SJCRH30 (cell line): ENCODE data around the gene MAPK4. TPM values are rescaled to one million over a fixed set of nuclear protein-coding genes. Genes with fewer than 3 reads are reported as not detected.

ENCODE experiments used
- DNase-seq, 2 experiments: peaks; one replicate each; pipeline ENCODE4 v3.0.0-alpha.2; 2015 to 2020
- H3K27ac ChIP-seq: fragments of 250-450 bp; sonication (Bioruptor Pico); 2 replicates; pipeline ENCODE4 v1.5.1; 2020; ENCODE audit warnings: mild to moderate bottlenecking, moderate library complexity
- H3K27me3 ChIP-seq: fragments of 250-450 bp; sonication (Bioruptor Pico); 2 replicates; pipeline ENCODE4 v1.5.1; 2020; ENCODE audit warnings: mild to moderate bottlenecking, moderate library complexity
- H3K36me3 ChIP-seq: fragments of 250-450 bp; sonication (Bioruptor Pico); 2 replicates; pipeline ENCODE4 v1.5.1; 2020; ENCODE audit warnings: mild to moderate bottlenecking, moderate library complexity
- H3K4me1 ChIP-seq: fragments of 250-450 bp; sonication (Bioruptor Pico); 2 replicates; pipeline ENCODE4 v1.5.1; 2020; ENCODE audit warnings: mild to moderate bottlenecking, moderate library complexity
- H3K4me3 ChIP-seq: fragments of 250-450 bp; sonication (Bioruptor Pico); 2 replicates; pipeline ENCODE4 v1.5.1; 2020; ENCODE audit warnings: mild to moderate bottlenecking, moderate library complexity
- H3K9me3 ChIP-seq: fragments of 250-450 bp; sonication (Bioruptor Pico); replicated peaks from 2 replicates; pipeline ENCODE4 v1.5.1; 2020; ENCODE audit warnings: mild to moderate bottlenecking, moderate library complexity
- total RNA-seq: library from RNA; depleted of rRNA; stranded (reverse); fragments of >200 nt; shearing (Covaris generic); gene quantifications from 2 replicates; pipeline ENCODE4 v1.2.3, GENCODE V29; 2014

Gene MAPK4
- total RNA-seq, 1 experiment from 2014 or later = not detected

DNA sequence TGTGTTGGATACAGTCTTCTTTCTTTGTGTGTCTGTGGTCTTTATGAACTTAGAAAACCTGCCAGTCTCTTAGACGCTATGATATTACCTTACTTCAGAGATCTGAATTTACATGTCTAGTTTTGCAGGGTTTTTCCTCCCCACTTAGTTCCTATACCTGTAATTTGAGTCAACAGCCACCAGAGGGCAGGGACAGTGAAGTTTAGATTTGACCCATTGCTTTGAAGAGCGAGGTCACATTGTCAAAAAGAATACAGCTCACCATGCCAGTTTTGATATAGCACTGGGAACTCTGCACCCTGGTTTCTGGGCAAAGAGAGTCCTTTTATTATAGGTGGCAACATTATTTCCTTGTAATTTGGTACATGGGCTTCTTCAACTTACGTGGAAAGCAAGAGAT lies 102.3 kb downstream of the MAPK4 start:
- DNase-seq = peak; percentile 6 to 57

DNA sequence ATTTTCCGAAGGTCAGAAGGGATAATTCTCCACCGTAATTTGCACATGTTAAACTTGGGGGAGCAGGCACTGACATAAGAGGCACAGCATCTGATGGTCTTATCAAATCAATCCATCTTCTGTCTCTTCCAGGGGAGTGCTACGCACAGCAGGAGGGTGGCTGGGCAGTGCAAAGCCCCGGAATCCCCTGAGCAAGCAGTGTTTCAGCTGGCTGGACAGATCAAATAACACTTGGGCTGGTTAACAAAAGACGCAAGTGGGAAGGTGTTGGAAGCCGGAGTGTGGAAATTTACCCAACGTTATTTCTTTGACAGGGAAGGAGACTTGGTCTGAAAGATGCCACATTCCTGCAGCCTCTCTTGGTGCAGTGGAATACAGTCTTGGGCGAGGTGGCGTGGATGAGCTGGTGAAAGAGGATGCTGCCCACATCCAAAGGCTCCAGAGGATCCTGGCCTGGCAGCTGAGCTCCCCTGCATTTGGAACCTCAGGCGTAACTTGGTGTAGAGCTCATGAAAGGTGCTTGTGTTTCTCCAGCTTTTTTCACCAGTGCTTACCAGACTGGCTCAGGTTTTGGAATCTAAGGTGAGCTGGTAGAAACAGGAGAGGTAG lies 103.0 kb downstream of the MAPK4 start:
- H3K4me3 ChIP-seq = no peak overlapping the region
- no peaks in the 10 kb centered on the region for H3K27me3 ChIP-seq
- H3K27ac ChIP-seq = no peak overlapping the region
- H3K36me3 ChIP-seq = no peaks in the 10 kb centered on the region
- DNase-seq = peak in 1 of 2 experiments; percentile 10
- no peaks in the 10 kb centered on the region for H3K4me1 ChIP-seq
- H3K9me3 ChIP-seq = no peaks in the 10 kb centered on the region

More for the DNA sequence above, 102.3 kb downstream of the MAPK4 start:
- Histone ChIP-seq H3K27me3 (no peaks in the 10 kb centered on the region), H3K36me3 (no peaks in the 10 kb centered on the region), H3K9me3 (no peaks in the 10 kb centered on the region), H3K27ac (no peak overlapping the region), H3K4me3 (no peak overlapping the region), H3K4me1 (peaks cover 3% of the 10 kb centered on the region)

DNA sequence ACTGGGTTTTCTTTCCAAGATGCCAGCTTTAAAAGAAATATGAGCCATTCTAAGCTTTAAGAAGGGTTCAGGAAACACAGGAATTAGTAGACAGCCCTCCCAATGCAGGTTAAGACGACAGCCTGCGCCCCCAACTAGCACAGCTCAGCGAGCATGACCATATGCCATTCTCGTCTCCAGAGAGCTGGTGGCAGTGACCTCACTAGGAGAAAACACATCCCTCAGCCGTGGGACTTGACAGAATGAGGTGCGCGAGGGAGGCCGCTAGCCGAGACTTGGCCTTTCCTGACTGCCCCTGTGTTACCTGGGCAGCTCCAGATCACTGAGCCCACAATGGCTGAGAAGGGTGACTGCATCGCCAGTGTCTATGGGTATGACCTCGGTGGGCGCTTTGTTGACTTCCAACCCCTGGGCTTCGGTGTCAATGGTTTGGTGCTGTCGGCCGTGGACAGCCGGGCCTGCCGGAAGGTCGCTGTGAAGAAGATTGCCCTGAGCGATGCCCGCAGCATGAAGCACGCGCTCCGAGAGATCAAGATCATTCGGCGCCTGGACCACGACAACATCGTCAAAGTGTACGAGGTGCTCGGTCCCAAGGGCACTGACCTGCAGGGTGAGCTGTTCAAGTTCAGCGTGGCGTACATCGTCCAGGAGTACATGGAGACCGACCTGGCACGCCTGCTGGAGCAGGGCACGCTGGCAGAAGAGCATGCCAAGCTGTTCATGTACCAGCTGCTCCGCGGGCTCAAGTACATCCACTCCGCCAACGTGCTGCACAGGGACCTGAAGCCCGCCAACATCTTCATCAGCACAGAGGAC lies 103.9 kb downstream of the MAPK4 start:
- no peaks in the 10 kb centered on the region for H3K9me3 ChIP-seq
- no peaks in the 10 kb centered on the region for H3K4me1 ChIP-seq
- no peak for DNase-seq
- H3K27me3 ChIP-seq = no peaks in the 10 kb centered on the region
- H3K36me3 ChIP-seq = no peaks in the 10 kb centered on the region
- H3K27ac ChIP-seq = no peak overlapping the region
- no peak overlapping the region for H3K4me3 ChIP-seq

DNA sequence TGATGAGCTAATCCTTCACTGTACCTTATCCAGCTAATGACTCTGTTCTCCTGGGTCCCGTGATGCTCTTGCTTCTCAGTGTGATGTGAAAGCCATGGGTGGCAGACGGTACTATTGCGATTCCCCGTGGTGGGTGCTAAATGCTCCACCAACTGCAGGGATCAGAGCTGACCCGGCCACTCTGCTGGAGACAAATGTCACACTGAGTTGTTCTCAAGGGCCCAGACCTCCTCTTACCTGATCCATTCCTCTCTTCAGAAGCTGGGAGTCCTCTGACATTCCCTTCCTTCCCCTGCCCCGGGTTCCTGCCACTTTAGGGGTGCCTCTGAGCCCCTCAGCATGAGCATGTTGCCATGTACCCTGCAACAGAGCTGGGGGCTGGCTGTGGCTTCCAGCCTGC lies 105.1 kb downstream of the MAPK4 start:
- H3K9me3 ChIP-seq = no peaks in the 10 kb centered on the region
- no peaks in the 10 kb centered on the region for H3K4me1 ChIP-seq
- no peaks in the 10 kb centered on the region for H3K27me3 ChIP-seq
- H3K4me3 ChIP-seq = no peak overlapping the region
- H3K36me3 ChIP-seq = no peaks in the 10 kb centered on the region
- no peak for DNase-seq
- no peak overlapping the region for H3K27ac ChIP-seq

DNA sequence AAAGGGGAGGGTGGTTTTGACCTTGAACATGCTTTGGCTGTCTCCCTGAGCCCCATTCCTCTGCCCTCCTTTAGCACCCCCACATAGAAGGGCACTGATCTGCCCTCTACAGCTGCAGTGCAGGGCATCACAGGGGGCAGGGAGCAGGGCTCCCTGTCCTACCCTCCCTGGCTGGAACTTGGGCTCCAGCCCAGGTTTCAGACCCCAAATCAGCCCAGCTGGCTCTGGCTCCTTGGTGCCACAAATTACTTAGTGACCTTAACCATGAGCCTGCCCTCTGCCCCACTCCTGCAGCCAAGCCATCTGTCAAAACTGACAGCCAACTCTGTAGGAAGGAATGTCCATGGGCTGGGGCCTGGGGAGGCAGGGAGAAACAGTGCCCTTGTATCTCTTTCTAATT lies 105.6 kb downstream of the MAPK4 start:
- no peak overlapping the region for H3K27ac ChIP-seq
- H3K36me3 ChIP-seq = no peaks in the 10 kb centered on the region
- DNase-seq = no peak
- no peaks in the 10 kb centered on the region for H3K4me1 ChIP-seq
- no peak overlapping the region for H3K4me3 ChIP-seq
- no peaks in the 10 kb centered on the region for H3K9me3 ChIP-seq
- H3K27me3 ChIP-seq = no peaks in the 10 kb centered on the region

DNA sequence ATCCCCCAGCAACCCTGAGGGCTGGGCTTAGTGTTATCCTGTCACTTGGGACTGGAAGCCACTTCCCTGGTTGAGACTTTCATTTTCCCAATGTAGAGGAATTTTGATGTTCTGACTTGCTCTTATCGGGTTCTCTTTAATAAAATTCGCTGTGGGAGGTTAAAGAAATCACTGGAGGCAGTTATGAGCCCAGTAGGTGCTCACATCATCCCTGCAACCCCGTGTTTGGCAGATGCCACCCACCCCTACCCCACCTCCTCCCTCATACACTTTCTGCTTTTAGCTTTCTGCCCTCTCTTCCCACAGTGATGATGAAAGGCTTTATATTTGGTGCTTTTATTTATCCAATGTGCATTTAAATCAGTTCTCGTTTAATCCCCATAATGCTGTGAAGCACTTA lies 106.6 kb downstream of the MAPK4 start:
- Histone ChIP-seq H3K27ac (no peak overlapping the region), H3K4me3 (no peak overlapping the region), H3K4me1 (no peaks in the 10 kb centered on the region), H3K27me3 (no peaks in the 10 kb centered on the region), H3K9me3 (no peaks in the 10 kb centered on the region), H3K36me3 (no peaks in the 10 kb centered on the region)
- no peak for DNase-seq

DNA sequence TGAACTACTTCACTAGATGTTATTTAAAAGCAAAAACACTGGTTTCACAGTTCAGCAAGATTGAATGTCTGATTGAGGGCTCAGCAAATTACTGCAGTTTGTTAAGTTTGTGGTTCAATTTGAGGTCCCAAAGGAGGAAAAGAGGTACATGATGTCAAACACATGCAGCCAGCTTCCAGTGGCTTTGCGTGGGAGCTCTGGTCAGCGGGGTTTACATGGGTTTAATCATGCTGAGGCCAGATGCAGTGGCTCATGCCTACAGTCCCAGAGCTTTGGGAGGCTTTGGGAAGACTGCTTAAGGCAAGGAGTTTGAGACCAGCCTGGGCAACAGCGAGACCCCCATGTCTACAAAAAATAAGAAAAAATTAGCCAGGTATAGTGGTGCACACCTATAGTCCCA lies 111.5 kb downstream of the MAPK4 start:
- no peaks in the 10 kb centered on the region for H3K4me1 ChIP-seq
- DNase-seq = no peak
- no peak overlapping the region for H3K4me3 ChIP-seq
- H3K27me3 ChIP-seq = no peaks in the 10 kb centered on the region
- H3K9me3 ChIP-seq = no peaks in the 10 kb centered on the region
- H3K27ac ChIP-seq = no peak overlapping the region
- H3K36me3 ChIP-seq = no peaks in the 10 kb centered on the region

DNA sequence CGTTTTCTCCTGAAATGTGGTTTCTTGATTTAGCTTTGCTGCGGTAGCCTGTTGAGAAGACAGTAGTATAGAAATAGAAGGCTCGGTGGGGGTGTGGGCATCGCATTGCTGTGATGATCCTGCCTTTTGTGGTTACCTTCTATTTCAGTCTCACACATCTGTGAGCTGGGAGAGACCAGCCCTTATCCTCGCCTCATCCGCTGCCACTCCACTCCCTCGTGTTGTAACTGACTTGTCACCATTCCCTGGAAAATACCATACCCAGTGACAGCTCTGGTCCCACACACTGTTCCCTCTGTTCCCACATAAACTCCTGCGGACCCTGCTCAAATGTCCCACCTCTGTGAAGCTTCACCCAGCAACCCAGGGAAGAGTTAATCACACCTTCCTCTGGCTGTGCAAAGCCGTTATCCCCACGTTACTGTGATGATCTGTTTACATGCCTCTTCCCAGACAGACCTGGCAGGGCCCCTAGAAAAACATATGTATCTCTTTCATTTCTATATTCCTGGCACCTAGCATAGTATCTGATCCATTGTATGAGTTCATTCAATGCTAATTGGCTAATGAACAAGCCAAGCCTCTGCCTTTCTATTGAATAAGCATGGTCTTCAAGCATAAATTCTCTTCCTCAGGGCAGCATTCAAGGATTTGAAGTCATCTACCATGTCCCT lies 114.6 kb downstream of the MAPK4 start:
- H3K4me1 ChIP-seq = no peaks in the 10 kb centered on the region
- H3K36me3 ChIP-seq = no peaks in the 10 kb centered on the region
- H3K9me3 ChIP-seq = no peaks in the 10 kb centered on the region
- no peaks in the 10 kb centered on the region for H3K27me3 ChIP-seq
- H3K27ac ChIP-seq = no peak overlapping the region
- no peak overlapping the region for H3K4me3 ChIP-seq
- no peak for DNase-seq

DNA sequence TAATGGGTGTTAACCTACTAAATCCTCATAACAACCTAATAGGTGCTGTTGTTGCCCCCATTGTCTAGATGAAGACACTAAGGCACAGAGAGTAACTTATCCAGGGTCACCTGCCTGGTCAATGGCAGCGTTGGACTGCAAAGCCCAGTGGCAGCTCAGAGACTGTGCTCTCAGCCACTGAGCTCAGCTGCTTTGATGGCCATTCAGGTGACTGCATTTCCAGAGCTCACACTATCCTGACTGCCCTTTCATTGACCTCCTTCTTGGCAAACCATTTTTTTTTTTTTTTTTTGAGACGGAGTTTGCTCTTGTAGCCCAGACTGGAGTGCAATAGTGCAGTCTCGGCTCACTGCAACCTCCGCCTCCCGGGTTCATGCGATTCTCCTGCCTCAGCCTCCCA lies 115.2 kb downstream of the MAPK4 start:
- DNase-seq = no peak
- Histone ChIP-seq H3K9me3 (no peaks in the 10 kb centered on the region), H3K4me3 (no peak overlapping the region), H3K36me3 (no peaks in the 10 kb centered on the region), H3K4me1 (no peaks in the 10 kb centered on the region), H3K27ac (no peak overlapping the region), H3K27me3 (no peaks in the 10 kb centered on the region)

DNA sequence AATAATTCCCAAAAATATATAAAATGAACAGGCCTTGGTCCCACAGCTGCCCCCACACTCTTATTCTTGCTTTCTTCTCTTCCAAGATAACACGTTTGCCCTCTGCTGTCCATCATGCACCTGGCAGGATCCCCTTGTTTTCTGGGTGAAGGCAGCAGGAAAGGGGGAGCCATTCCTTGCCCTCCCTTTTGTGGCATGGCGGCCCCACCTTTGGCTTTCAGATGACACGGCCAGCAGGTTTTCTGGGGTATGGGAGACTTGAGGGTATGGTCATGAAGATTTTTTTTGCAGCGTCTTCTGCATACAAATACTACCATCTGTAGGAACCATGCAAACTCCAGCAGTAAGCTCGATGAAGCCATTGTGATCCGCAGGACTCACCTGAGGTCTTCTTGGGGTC lies 118.8 kb downstream of the MAPK4 start:
- no peaks in the 10 kb centered on the region for H3K9me3 ChIP-seq
- no peaks in the 10 kb centered on the region for H3K4me1 ChIP-seq
- no peak overlapping the region for H3K4me3 ChIP-seq
- no peak overlapping the region for H3K27ac ChIP-seq
- H3K36me3 ChIP-seq = no peaks in the 10 kb centered on the region
- no peaks in the 10 kb centered on the region for H3K27me3 ChIP-seq
- no peak for DNase-seq

DNA sequence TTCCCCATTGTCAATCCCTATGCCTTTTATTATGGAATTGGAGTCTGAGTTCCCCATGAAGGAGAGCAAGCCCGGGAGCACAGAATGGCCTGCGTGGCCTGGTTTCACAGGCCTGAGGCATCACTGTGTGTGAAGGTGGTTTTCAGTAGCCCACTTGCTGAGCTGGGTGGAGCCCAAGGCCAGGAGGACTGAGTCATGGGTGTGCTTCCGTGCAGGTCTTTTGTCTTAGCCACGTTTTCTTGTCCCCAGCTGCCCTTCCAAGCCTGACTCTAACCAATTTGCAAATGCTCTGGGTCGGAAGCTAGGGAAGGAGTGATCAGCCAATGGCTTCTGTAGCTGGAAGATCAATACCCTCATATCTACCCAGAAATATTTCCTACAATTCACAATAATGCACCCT lies 119.2 kb downstream of the MAPK4 start:
- H3K4me1 ChIP-seq = no peaks in the 10 kb centered on the region
- no peak overlapping the region for H3K27ac ChIP-seq
- DNase-seq = no peak
- H3K36me3 ChIP-seq = no peaks in the 10 kb centered on the region
- H3K9me3 ChIP-seq = no peaks in the 10 kb centered on the region
- H3K27me3 ChIP-seq = no peaks in the 10 kb centered on the region
- no peak overlapping the region for H3K4me3 ChIP-seq

DNA sequence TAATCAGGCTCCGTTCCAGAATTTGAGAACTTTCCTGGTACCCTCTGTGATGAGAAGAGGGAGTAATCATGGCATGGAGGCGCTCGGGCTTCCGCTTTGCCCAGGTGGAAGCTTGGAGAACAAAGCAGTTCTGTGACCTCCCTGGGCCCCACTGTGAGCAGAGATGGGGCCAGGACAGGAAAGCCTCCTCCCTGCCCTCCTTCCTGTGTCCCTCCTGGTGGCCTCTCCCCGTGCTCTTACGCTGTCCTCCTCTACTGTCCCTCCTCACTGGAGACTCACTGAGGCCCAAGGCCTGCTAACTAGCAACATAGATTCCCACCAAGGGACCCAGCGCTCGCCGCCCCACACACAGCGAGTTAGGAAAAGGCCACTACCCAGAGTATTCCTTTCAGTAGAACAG lies 119.8 kb downstream of the MAPK4 start:
- Histone ChIP-seq H3K36me3 (no peaks in the 10 kb centered on the region), H3K9me3 (no peaks in the 10 kb centered on the region), H3K4me1 (no peaks in the 10 kb centered on the region), H3K27ac (no peak overlapping the region), H3K27me3 (no peaks in the 10 kb centered on the region), H3K4me3 (no peak overlapping the region)
- DNase-seq = no peak

DNA sequence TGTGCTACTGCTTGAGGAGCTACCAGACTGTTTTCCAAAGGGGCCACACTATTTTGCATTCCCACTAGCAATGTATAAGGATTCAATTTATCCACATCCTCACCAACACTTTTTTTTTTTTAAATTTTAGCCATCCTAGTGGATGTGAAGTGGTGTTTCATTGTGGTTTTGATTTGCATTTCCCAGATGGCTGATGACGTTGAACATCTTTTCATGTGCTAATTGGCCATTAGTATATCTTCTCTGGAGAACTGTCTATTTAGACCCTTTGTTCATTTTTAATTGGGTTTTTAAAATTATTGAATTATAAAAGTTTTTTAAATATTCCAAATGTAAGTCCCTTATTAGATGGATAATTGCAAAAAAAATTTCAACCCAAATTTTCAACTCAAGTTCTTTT lies 121.1 kb downstream of the MAPK4 start:
- no peaks in the 10 kb centered on the region for H3K27me3 ChIP-seq
- no peak for DNase-seq
- H3K27ac ChIP-seq = no peak overlapping the region
- H3K36me3 ChIP-seq = no peaks in the 10 kb centered on the region
- no peaks in the 10 kb centered on the region for H3K9me3 ChIP-seq
- H3K4me1 ChIP-seq = no peaks in the 10 kb centered on the region
- no peak overlapping the region for H3K4me3 ChIP-seq

DNA sequence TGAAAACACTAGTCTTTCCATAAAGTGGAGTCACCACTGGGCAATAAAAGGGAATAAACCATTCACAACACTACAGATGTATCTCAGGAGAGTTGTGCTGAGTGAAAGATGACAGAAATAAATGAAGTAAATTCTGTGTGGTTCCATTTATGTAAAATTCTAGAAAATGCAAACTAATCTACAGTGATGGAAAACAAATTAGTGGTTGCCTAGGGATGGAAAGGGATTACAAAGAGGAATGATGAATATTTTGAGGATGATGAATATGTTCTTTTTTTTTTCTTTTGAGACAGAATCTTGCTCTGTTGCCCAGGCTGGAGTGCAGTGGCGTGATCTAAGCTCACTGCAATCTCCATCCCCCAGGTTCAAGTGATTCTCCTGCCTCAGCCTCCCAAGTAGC lies 123.0 kb downstream of the MAPK4 start:
- Histone ChIP-seq H3K27ac (no peak overlapping the region), H3K4me1 (no peaks in the 10 kb centered on the region), H3K36me3 (no peaks in the 10 kb centered on the region), H3K9me3 (no peaks in the 10 kb centered on the region), H3K4me3 (no peak overlapping the region), H3K27me3 (no peaks in the 10 kb centered on the region)
- no peak for DNase-seq

DNA sequence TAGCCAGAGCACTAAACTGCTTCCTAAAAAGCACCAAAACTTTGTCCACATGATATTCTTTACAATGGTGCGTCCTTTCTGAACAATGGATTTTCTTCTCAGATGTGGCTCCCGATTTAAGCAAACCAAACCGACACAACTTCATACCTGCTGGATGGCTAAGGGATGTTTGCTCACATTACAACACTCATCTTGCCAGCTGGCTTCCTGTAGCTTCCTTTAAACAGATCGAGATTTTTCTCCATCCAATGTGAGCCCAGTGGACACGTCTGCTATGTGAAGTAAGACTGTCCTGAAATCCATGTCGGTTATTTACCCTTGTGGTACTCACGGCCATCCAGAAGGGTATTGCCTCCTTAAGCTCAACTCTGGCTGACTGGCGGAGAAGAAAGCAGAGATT lies 126.5 kb downstream of the MAPK4 start:
- DNase-seq = no peak
- H3K9me3 ChIP-seq = no peaks in the 10 kb centered on the region
- no peak overlapping the region for H3K27ac ChIP-seq
- no peaks in the 10 kb centered on the region for H3K27me3 ChIP-seq
- no peak overlapping the region for H3K4me3 ChIP-seq
- H3K4me1 ChIP-seq = no peaks in the 10 kb centered on the region
- no peaks in the 10 kb centered on the region for H3K36me3 ChIP-seq
